HG03175 (cell line): ENCODE results near the gene CTXND1.
A peak's percentile ranks its signal among the peaks of the same experiment; 100 is the strongest.
"Not testable (repeated sequence)": the region's sequence is repeated elsewhere in the genome, so short reads cannot be mapped to it uniquely, and the experiment has no call there.

ENCODE experiments used
- ATAC-seq: cut with Tn5 transposase; IDR thresholded peaks from one replicate; pipeline ENCODE4 v1.9.1; 2021; ENCODE audit warnings: mild to moderate bottlenecking, moderate library complexity; ENCODE audit not compliant: unreplicated experiment

Gene CTXND1

GRCh38 chr15:80161468-80162016, 90.5 kb downstream of the CTXND1 start:
- no peak for ATAC-seq

- peak; percentile 65 for ATAC-seq
Measured at GRCh38 chr15:80160570-80161156, 91.3 kb downstream of the CTXND1 start.

- ATAC-seq: no peak
Measured at GRCh38 chr15:80159811-80160569, 92.0 kb downstream of the CTXND1 start.

DNA sequence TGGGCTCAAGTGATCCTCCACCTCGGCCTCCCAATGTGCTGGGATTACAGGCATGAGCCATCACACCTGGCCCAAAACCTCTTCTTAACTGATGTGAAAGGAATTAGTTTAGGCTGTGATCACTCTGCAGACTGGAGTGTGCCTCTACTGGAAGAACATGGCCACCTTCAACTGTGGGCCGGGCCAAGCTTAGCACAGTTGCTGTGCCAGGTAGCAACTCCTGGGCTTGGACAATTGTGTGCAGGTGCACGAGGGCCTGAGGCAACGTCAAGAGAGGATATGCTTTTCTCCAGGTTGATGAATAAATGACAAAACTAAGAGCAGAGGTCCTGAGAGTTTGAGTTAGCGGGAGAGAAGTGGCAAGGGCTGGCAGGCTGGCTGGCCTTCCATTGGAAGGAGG, 92.7 kb downstream of the CTXND1 start:
- ATAC-seq: no peak

DNA sequence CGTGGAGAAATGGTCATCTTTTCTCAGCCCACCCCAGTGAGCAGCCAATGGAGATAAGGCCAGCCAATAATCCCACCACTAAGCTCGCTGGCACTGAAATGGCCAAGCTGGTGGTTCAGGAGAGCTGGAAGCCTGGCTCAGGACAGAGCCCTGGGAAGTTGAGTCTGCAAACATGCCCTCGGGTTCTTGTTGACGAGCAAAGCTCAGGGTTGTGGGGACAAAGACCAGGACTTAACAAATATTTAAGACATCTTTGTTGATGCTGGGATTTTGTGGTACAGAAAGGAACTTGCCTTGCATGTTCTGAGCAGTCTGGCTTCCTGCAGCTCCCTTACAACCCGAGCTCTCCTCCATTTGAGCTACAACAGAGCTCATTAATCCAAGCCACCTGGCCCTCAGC, 94.8 kb downstream of the CTXND1 start:
- no peak for ATAC-seq

DNA sequence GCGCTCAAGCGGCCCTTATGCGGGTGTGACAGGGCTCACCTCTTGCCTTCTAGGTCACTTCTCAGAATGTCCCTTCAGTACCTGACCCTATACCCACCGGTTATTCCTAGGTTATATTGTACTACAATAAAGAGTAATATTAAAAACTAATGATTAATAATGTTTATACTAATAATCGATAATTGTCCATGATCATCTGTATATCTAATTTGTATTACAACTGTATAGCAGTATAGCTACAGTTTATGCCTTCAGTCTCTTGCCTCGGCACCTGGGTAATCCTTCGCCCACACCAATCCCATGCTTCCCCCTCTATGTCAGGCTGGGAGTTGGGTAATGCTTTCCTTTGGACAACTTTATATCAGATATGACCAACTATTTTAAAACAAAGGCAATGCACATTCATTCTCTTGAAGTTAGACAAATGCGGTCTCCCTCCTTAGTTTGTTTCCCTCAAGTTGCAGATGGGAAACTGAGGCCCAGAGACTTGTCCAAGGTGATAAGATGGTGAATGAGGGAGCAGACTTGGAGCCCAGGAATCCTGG, 95.8 kb downstream of the CTXND1 start:
- ATAC-seq: no peak

DNA sequence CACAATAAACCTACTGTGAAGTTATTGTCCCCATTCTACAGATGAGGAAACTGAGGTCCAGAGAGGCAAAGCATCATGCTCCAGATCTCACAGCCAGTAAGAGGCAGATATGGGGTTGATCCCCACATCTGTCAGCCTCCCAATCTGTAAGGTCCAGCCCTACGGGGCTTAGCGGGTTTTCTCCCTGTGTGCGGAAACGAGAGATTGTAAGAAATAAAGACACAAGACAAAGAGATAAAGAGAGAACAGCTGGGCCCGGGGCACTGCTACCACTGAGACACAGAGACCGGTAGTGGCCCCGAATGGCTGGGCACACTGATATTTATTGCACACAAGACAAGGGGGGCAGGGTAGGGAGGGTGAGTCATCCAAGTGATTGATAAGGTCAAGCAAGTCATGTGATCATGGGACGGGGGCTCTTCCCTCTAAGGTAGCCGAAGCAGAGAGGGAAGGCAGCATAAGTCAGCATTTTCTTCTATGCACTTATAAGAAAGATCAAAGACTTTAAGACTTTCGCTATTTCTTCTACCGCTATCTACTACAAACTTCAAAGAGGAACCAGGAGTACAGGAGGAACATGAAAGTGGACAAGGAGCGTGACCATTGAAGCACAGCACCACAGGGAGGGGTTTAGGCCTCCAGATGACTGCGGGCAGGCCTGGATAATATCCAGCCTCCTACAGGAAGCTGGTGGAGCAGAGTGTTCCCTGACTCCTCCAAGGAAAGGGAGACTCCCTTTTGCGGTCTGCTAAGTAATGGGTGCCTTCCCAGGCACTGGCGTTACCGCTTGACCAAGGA, 96.4 kb downstream of the CTXND1 start:
- ATAC-seq: not testable (repeated sequence)

DNA sequence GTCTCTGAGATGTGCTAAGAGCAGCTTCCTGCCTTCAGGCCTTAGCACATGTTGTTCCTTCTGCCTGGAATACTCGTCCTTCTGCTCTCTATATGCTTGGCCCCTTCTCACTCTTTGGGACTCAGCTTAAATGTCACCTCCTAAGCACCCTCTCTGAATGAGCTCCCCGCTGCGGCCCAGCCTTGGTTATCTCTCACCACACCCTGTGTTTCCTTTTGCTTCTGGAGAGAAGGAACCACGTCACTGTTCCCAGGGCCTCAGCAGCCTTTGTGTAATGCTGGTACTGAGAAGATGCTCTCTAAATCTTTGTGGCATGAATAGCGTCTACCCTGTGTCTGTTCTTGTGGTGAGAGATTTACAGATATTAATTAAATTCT, 97.0 kb downstream of the CTXND1 start:
- ATAC-seq: no peak

- ATAC-seq: no peak
Measured at GRCh38 chr15:80154336-80154735, 97.7 kb downstream of the CTXND1 start.

DNA sequence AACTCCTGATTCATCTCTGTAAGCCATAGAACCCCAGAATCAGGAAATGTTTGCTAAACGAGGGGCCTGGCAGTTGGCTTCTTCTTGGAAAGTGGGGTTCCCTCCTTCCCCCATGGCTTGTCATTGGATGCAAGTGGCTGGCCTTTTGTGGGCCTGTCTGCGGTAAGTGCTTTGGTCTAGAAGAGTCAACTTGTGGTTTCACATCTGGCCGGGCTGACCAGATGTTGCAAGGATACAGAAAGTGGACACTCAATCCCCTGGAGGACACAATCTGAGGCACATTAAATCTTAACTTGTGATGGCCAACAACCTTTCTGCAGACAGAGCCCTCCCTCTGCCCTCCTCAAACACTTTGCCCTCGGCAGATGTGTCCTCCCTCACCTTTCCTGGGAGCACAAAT, 98.1 kb downstream of the CTXND1 start:
- no peak for ATAC-seq

GRCh38 chr15:80152896-80153876, 98.8 kb downstream of the CTXND1 start, which contains the start of gene FAH:
Gene FAH (plus strand): TSS chr15:80152999. CDS start chr15:80153055, 56 bp downstream.
- ATAC-seq: peak; percentile 69

- ATAC-seq: peak; percentile 60
Measured at GRCh38 chr15:80152180-80152895, 99.7 kb downstream of the CTXND1 start.

DNA sequence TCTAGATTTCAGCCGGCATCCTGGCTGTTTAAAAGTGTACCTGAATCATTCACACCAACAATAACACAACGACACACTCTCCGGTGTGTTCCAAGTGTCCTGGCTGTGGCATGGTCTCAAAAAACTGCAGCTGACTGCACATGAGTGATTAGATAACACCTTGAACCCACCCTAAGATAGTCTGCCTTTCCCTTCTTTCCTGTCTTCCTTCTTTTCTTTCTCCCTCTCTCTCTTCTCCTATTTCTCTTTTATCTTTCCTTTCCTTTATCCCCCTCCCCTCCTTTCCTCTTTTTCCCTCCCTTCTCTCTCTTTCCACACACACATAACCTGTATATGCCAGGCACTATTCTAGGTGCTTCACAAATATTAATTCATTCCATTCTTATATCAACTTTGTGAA, 100.4 kb downstream of the CTXND1 start:
- no peak for ATAC-seq

DNA sequence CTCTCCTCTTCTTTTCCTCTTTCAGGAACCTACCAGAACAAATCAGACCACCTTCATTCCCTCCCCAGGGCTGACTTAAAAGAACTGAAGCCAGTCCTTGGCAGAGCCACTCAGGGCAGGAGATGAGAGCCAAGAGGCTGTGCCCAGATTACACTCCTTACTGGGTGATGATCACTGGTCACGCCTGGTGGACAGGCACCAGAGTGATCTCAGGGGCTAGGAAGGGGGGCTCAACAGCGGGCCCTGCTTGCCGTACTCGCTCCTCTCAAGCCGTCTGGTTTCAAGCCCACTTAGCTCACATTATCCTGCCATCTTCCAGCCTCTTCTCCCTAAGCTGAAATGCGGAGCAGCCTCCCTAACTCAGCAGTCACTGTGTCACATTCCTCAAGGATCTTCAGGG, 100.9 kb downstream of the CTXND1 start:
- no peak for ATAC-seq
